Cardiac muscle cell (in vitro differentiated cells and primary cell): Measurements from ENCODE around the gene RNU6-1. TPM values are rescaled to one million over a fixed set of nuclear protein-coding genes. Genes with fewer than 3 reads are reported as not detected.

Source experiments
- DNase-seq, 2 donors: peaks; one replicate each; pipeline versions ENCODE4 v3.0.0 to v3.0.0-alpha.2; 2010 to 2017; ENCODE audit warnings: low read depth in 1 of 2, low spot score in 1 of 2
- H3K27ac ChIP-seq: fragments of 200-600 bp; sonication (generic); 2 replicates; pipeline ENCODE4 v1.5.1; 2016
- H3K27me3 ChIP-seq: fragments of 200-600 bp; sonication (generic); 2 replicates; pipeline ENCODE4 v1.6.0; 2016; ENCODE audit warnings: control low read depth
- H3K36me3 ChIP-seq: fragments of 200-600 bp; sonication (generic); 2 replicates; pipeline ENCODE4 v1.5.1; 2016; ENCODE audit warnings: control low read depth
- H3K4me1 ChIP-seq: fragments of 200-600 bp; sonication (generic); 2 replicates; pipeline ENCODE4 v1.8.1; 2017; ENCODE audit warnings: low read depth, mild to moderate bottlenecking, mixed run types
- H3K4me3 ChIP-seq: fragments of 200-600 bp; sonication (generic); 2 replicates; pipeline ENCODE4 v1.5.1; 2016; ENCODE audit warnings: mild to moderate bottlenecking
- H3K9me3 ChIP-seq: fragments of 200-600 bp; sonication (generic); 2 replicates; pipeline ENCODE4 v1.5.1; 2017; ENCODE audit warnings: low read depth, mild to moderate bottlenecking, control low read depth
- CTCF ChIP-seq: IDR thresholded peaks from 2 replicates; pipeline ENCODE4 v1.5.1; 2012; ENCODE audit warnings: low read depth, mild to moderate bottlenecking, low read length
- polyA plus RNA-seq: library from polyadenylated mRNA; unstranded; fragments of >200 nt; fragmentation: Nextera tagmentation; extraction: Ambion mirVana; gene quantifications from 2 replicates; pipeline ENCODE4 v1.2.1, GENCODE V29; 2016
- total RNA-seq: library from RNA; depleted of rRNA; stranded (reverse); fragments of >200 nt; gene quantifications from 2 replicates; pipeline ENCODE4 v1.2.3, GENCODE V29; 2016

RNU6-1 gene
- total and polyA plus RNA-seq, 2 experiments from 2014 or later: not detected

GRCh38 chr15:67832897-67833709 lies 6.7 kb downstream of the RNU6-1 start:
- Histone ChIP-seq H3K36me3 (no peaks in the 10 kb centered on the region), H3K27me3 (peaks cover 100% of the 10 kb centered on the region), H3K9me3 (no peaks in the 10 kb centered on the region), H3K27ac (no peak overlapping the region), H3K4me1 (peaks cover 17% of the 10 kb centered on the region), H3K4me3 (peak overlapping the region; percentile 13)
- TF ChIP-seq CTCF: no peak
- DNase-seq: peak in 1 of 2 donors; percentile 58

- H3K36me3 ChIP-seq: no peaks in the 10 kb centered on the region
- peaks cover 100% of the 10 kb centered on the region for H3K27me3 ChIP-seq
- TF ChIP-seq CTCF: peak; percentile 51
- peaks cover 19% of the 10 kb centered on the region for H3K4me1 ChIP-seq
- peak in 1 of 2 donors; percentile 56 for DNase-seq
- H3K4me3 ChIP-seq: no peak overlapping the region
- no peak overlapping the region for H3K27ac ChIP-seq
- H3K9me3 ChIP-seq: no peaks in the 10 kb centered on the region
These were observed 7.8 kb downstream of the RNU6-1 start for GRCh38 chr15:67832031-67832551.

- no peak for TF ChIP-seq CTCF
- H3K36me3 ChIP-seq: no peaks in the 10 kb centered on the region
- no peak for DNase-seq
- no peak overlapping the region for H3K4me3 ChIP-seq
- peaks cover 100% of the 10 kb centered on the region for H3K27me3 ChIP-seq
- no peaks in the 10 kb centered on the region for H3K9me3 ChIP-seq
- H3K27ac ChIP-seq: no peak overlapping the region
- peaks cover 19% of the 10 kb centered on the region for H3K4me1 ChIP-seq
These were observed 8.5 kb downstream of the RNU6-1 start for GRCh38 chr15:67831363-67831762.

GRCh38 chr15:67829647-67830504 lies 10.0 kb downstream of the RNU6-1 start:
- Histone ChIP-seq H3K27ac (no peak overlapping the region), H3K9me3 (no peaks in the 10 kb centered on the region), H3K4me3 (no peak overlapping the region), H3K36me3 (no peaks in the 10 kb centered on the region), H3K4me1 (peaks cover 19% of the 10 kb centered on the region), H3K27me3 (peaks cover 100% of the 10 kb centered on the region)
- no peak for TF ChIP-seq CTCF
- no peak for DNase-seq

GRCh38 chr15:67828969-67829646 lies 10.7 kb downstream of the RNU6-1 start:
- Histone ChIP-seq H3K4me3 (no peak overlapping the region), H3K9me3 (no peaks in the 10 kb centered on the region), H3K4me1 (peaks cover 16% of the 10 kb centered on the region), H3K36me3 (no peaks in the 10 kb centered on the region), H3K27me3 (peaks cover 100% of the 10 kb centered on the region), H3K27ac (no peak overlapping the region)
- no peak for DNase-seq
- no peak for TF ChIP-seq CTCF
